Stimulated activated CD8-positive, alpha-beta memory T cell treated with anti-CD3 and anti-CD28 coated beads, Interleukin-15, amount 100 ng/mL, for 48 hours (primary cell): ENCODE data around the gene ATRNL1.
"Not testable (repeated sequence)": the region's sequence is repeated elsewhere in the genome, so short reads cannot be mapped to it uniquely, and the experiment has no call there.

Source experiments
- DNase-seq, 2 donors: peaks; one replicate each; pipeline ENCODE4 v3.0.0-alpha.2; 2020; ENCODE audit warnings: low read depth in 2 of 2

The ATRNL1 gene

DNA sequence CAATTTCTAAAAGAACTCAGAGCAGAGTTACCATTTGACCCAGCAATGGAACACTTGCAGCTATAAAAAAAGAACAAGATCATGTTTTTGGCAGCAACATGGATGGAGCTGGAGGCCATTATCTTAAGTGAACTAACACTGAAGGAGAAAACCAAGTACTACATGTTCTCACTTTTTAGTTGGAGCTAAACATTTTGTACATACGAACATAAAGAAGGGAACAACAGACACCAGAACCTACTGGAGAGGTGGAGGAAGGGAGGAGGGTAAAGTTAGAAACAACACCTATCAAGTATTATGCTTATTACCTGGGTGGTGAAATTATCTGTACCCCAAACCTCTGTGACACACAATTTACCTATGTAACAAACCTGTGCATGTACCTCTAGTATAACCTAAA, 329.5 kb downstream of the ATRNL1 start:
- DNase-seq = no peak

DNA sequence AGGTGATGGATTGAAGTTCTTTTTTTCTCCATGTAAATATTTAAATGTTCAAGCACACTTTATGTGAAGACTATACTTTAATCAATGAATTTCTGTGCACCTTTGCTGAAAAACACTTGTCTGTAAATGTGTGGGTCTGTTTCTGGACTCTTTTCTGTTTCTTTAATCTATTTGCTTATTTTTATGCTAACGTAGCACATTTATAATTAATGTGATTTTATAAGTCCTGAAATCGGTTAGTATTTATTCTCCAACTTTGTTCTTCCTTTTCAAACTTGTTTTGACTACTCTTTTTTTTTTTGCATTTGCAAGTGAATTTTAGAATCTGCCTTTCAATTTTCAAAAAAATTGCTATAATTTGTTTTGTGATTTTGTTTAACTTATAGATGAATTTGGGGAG, 334.4 kb downstream of the ATRNL1 start:
- DNase-seq = no peak

- no peak for DNase-seq
Measured at GRCh38 chr10:115432188-115432819, 339.1 kb downstream of the ATRNL1 start.

- no peak for DNase-seq
Measured at GRCh38 chr10:115436999-115437398, 343.8 kb downstream of the ATRNL1 start.

- DNase-seq = no peak
Measured at GRCh38 chr10:115441907-115442545, 348.9 kb downstream of the ATRNL1 start.

DNA sequence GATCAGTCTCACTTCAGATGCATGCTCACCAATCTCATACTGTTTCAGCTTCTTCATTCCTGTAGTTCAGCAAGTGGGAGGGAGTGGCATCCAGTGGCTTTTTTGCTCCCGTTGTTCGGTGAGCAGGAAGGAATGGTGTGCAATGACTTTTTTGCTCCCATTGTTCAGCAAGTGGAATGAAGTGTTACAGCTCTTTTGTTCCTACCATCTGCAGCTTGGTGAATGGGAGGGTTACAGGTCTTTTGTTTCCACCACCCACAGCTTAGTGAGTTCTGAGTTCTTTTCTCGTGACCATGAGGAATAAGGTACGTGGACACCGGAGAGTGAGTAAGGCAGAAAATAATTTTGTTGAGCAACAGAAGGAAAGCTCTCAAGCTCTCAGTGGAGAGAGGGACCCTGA, 363.6 kb downstream of the ATRNL1 start:
- no peak for DNase-seq

DNA sequence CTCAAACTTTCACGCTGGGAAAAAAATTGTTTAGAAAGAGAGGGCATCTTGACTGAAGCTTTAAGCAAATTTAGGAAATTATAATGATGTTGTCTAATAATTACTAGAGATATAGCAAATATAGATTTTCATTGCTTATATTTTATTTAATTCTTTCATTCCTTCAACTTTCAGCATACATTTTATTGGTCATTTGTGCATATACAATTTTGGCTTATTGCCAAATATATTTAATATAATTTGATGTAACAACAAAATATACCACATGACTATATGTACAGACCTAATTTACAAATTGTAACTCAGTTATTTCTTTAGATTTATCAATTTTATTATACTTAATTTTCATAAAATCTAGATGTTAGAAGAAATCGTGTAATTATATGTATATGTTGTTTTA, 390.1 kb downstream of the ATRNL1 start:
- DNase-seq = no peak

DNA sequence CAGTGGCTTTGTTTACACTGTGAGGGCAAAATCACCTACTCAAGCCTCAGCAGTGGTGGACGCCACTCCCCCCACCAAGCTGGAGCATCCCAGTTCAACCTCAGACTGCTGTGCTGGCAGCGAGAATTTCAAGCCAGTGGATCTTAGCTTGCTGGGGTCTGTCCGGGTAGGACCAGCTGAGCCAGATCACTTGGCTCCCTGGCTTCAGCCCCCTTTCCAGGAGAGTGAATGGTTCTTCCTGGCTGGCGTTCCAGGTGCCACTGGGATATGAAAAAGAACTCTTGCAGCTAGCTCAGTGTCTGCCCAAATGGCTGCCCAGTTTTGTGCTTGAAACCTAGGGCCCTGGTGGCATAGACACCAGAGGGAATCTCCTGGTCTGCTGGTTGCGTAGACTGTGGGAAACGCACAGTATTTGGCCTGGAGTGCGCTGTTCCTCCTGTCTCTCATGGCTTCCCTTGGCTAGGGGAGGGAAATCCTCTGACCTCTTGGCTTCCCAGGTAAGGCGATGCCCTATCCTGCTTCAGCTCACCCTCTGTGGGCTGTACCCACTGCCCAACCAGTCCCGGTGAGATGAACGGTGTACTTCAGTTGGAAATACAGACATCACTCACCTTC, 398.5 kb downstream of the ATRNL1 start:
- no peak for DNase-seq

- DNase-seq = no peak
Measured at GRCh38 chr10:115503546-115503945, 410.4 kb downstream of the ATRNL1 start.

DNA sequence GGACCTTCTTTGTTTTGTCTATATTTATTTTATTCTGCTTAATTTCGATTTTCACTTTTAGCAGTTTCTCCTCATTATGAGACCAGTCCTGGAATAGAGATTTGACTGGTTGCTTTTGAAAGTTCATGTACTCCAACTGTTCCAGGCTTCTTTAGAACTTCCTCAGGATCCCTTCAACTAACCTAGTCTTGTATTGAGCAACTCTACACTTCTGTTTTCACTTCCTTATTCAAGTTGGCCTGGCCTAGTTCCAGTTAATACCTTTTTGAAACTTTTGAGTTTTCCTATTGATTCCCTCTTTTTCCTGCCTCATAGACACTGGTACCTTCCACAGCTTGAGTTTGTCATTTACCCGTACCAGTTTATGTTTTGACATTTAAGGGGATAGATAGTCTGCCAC, 421.7 kb downstream of the ATRNL1 start:
- no peak for DNase-seq

DNA sequence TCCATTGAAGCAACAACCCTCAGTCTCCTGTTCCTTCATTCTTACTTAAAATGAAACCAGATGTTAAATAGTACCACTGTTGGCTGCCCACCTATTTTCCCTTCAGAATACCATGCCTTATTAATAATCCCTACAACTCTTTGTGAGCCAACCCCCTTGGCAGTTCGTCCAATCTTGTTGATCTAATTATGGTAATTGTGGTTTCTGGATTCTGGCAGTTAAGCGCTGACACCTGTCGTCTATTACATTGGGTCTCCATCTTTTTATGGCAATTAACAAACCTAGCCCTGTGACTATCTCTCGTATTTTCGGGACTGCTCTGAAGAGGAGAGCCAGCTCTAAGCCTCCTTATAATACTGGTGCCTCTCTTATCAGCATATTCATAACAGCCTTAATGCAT, 432.0 kb downstream of the ATRNL1 start:
- no peak for DNase-seq

DNA sequence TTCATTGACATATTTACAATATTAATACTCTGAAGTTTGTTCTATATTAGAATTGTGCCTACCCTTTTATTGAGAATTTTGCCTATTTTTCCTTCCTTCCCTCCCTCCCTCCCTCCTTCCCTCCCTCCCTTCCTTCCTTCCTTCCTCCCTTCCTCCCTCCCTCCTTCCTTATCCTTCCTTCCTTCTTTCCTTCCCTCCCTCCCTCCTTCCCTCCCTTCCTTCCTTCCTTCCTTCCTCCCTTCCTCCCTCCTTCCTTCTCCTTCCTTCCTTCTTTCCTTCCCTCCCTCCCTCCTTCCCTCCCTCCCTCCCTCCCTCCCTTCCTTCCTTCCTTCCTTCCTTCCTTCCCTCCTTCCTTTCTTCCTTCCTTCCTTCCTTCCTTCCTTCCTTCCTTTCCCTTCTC, 434.5 kb downstream of the ATRNL1 start:
- not testable (repeated sequence) for DNase-seq

GRCh38 chr10:115536401-115536800, 443.2 kb downstream of the ATRNL1 start:
- not testable (repeated sequence) for DNase-seq

GRCh38 chr10:115539142-115539762, 446.1 kb downstream of the ATRNL1 start:
- no peak for DNase-seq

- no peak for DNase-seq
Measured at GRCh38 chr10:115555887-115556402, 462.8 kb downstream of the ATRNL1 start.

DNA sequence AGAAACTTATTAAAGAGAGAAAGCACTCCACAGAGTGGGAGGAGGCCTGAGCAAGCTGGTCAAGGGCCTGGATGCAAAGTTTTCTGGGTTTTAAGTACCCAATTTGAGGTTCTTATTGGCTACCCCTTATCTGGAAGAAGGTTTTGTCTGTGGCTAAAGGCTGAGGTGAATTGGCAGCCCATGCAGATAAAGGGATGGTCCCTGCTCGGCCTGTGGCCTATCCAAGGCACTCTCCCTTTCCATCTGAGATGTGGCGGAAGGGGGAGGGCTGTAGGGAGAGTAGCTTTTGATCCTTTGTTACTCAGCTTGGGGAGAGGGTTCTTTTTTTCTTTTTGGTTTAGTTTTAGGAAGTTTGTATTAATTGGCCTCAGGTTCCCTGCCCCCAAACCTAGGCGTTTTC, 465.1 kb downstream of the ATRNL1 start:
- no peak for DNase-seq

GRCh38 chr10:115566867-115567266, 473.7 kb downstream of the ATRNL1 start:
- no peak for DNase-seq

- DNase-seq = no peak
Measured at GRCh38 chr10:115572740-115573455, 479.7 kb downstream of the ATRNL1 start.

DNA sequence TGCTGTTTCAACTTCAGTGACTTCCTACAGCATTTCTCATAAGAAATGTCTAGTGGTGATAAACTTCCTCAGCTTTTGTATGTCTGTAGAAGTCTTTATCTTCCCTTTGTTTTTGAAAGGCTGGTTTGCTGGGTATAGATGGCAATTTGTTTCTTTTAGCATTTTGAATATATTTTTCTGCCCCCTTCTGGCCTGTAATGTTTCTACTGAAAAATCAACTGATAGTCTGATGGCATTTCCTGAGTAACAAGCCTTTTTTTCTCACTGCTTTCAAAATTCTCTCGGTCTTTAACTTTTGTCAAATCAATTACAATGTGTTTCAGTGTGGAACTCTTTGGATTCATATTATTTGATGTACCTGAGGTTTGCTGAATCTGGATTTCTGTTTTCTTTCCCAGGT, 487.1 kb downstream of the ATRNL1 start:
- no peak for DNase-seq

- no peak for DNase-seq
Measured at GRCh38 chr10:115593060-115593459, 499.9 kb downstream of the ATRNL1 start.

- DNase-seq = no peak
Measured at GRCh38 chr10:115604627-115605026, 511.5 kb downstream of the ATRNL1 start.

- no peak for DNase-seq
Measured at GRCh38 chr10:115606086-115606485, 512.9 kb downstream of the ATRNL1 start.
